ENCODE data around the gene PYCARD.

DNA sequence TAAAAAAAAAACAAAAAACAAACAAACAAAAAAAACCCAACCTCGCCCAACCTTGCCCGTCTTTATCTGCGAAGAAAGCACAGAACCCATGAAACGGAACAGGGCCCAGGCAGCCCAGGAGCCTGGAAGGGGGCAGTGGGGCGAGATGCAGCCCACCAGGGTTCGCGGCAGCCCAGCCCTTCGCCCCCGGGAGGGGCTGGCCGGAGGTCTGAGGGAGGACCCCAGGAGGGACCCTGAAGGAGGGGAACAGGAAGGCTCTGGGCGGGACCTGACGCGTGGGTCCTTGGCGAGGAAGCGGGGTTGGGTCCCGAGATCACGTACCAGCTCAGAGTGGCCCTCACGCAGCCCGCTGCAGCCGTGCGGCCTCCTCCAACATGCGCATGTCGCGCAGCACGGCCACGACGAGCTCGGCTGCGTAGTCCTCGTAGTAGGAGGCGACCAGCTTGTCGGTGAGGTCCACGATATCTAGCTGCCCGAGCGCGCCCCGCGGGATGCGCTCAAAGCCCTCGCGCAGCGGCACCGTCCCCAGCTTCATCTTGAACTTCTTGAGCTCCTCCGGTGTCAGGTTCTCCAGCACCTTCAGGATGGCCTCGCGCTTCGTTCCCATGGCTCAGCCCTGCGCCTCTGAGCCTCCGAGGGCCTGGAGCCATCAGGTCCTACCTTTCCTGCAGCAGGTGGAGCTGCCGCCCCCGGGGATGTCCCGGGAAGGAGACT, 14.0 kb upstream of the PYCARD start, which contains the start of gene PYDC1:
- TF ChIP-seq ISL1 (CRISPR knock-in tag; IDR thresholded peaks at IDR 0.05), result no peak
- no peak for TF ChIP-seq ZFP30 (CRISPR knock-in tag; IDR thresholded peaks at IDR 0.05)
- no peak for TF ChIP-seq ZNF565 (CRISPR knock-in tag; conservative IDR thresholded peaks at IDR 0.05; ENCODE audit: low read depth)
- TF ChIP-seq ZFP3 (CRISPR knock-in tag; IDR thresholded peaks at IDR 0.05), result no peak
- TF ChIP-seq TCF4 (CRISPR knock-in tag; IDR thresholded peaks at IDR 0.05; ENCODE audit: borderline replicate concordance), result no peak
- TF ChIP-seq, protein P1, sequence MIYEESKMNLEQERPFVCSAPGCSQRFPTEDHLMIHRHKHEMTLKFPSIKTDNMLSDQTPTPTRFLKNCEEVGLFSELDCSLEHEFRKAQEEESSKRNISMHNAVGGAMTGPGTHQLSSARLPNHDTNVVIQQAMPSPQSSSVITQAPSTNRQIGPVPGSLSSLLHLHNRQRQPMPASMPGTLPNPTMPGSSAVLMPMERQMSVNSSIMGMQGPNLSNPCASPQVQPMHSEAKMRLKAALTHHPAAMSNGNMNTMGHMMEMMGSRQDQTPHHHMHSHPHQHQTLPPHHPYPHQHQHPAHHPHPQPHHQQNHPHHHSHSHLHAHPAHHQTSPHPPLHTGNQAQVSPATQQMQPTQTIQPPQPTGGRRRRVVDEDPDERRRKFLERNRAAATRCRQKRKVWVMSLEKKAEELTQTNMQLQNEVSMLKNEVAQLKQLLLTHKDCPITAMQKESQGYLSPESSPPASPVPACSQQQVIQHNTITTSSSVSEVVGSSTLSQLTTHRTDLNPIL (CRISPR knock-in tag; IDR thresholded peaks at IDR 0.05; ENCODE audit: low read depth), result no peak
- TF ChIP-seq, protein P2, sequence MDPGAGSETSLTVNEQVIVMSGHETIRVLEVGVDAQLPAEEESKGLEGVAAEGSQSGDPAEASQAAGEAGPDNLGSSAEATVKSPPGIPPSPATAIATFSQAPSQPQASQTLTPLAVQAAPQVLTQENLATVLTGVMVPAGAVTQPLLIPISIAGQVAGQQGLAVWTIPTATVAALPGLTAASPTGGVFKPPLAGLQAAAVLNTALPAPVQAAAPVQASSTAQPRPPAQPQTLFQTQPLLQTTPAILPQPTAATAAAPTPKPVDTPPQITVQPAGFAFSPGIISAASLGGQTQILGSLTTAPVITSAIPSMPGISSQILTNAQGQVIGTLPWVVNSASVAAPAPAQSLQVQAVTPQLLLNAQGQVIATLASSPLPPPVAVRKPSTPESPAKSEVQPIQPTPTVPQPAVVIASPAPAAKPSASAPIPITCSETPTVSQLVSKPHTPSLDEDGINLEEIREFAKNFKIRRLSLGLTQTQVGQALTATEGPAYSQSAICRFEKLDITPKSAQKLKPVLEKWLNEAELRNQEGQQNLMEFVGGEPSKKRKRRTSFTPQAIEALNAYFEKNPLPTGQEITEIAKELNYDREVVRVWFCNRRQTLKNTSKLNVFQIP (CRISPR knock-in tag; IDR thresholded peaks at IDR 0.05; ENCODE audit: borderline replicate concordance, low read depth), result no peak
- no peak for TF ChIP-seq ARNTL (CRISPR knock-in tag; IDR thresholded peaks at IDR 0.05; ENCODE audit: borderline replicate concordance, low read depth)
- no peak for TF ChIP-seq ESRRG (CRISPR knock-in tag; IDR thresholded peaks at IDR 0.05)
- TF ChIP-seq ZC3H10 (CRISPR knock-in tag; IDR thresholded peaks at IDR 0.05), result no peak
- no peak for TF ChIP-seq PPARA (CRISPR knock-in tag; IDR thresholded peaks at IDR 0.05; ENCODE audit: borderline replicate concordance)
- no peak for TF ChIP-seq SNAI2 (CRISPR knock-in tag; IDR thresholded peaks at IDR 0.05)
- TF ChIP-seq, protein P3, sequence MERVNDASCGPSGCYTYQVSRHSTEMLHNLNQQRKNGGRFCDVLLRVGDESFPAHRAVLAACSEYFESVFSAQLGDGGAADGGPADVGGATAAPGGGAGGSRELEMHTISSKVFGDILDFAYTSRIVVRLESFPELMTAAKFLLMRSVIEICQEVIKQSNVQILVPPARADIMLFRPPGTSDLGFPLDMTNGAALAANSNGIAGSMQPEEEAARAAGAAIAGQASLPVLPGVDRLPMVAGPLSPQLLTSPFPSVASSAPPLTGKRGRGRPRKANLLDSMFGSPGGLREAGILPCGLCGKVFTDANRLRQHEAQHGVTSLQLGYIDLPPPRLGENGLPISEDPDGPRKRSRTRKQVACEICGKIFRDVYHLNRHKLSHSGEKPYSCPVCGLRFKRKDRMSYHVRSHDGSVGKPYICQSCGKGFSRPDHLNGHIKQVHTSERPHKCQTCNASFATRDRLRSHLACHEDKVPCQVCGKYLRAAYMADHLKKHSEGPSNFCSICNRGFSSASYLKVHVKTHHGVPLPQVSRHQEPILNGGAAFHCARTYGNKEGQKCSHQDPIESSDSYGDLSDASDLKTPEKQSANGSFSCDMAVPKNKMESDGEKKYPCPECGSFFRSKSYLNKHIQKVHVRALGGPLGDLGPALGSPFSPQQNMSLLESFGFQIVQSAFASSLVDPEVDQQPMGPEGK (CRISPR knock-in tag; IDR thresholded peaks at IDR 0.05; ENCODE audit: borderline replicate concordance), result no peak
